DOHH2 (cell line): ENCODE results near the gene ZFAND2B.
"Not testable (repeated sequence)": the region's sequence is repeated elsewhere in the genome, so short reads cannot be mapped to it uniquely, and the experiment has no call there.

Experiments
- H3F3A ChIP-seq: fragments of 200-600 bp; sonication (generic), shearing (Covaris generic); 2 replicates; pipeline ENCODE4 v1.6.0; 2016; ENCODE audit warnings: antibody characterized with exemption, mild to moderate bottlenecking; ENCODE audit not compliant: control insufficient read depth, insufficient read depth
- H3K27ac ChIP-seq: fragments of 200-600 bp; sonication (generic); 2 replicates; pipeline ENCODE4 v1.5.1; 2014; ENCODE audit warnings: low read depth, mild to moderate bottlenecking, low read length, moderate library complexity
- H3K27me3 ChIP-seq: fragments of 200-600 bp; sonication (generic); 2 replicates; pipeline ENCODE4 v1.6.1; 2014; ENCODE audit warnings: mild to moderate bottlenecking, low read length, mixed read lengths; ENCODE audit not compliant: control insufficient read depth
- H3K36me3 ChIP-seq: fragments of 200-600 bp; sonication (generic); 2 replicates; pipeline ENCODE4 v1.6.1; 2014; ENCODE audit warnings: mild to moderate bottlenecking, low read length, moderate library complexity, mixed read lengths; ENCODE audit not compliant: control insufficient read depth
- H3K4me1 ChIP-seq: fragments of 200-600 bp; sonication (generic); 2 replicates; pipeline ENCODE4 v1.6.1; 2014; ENCODE audit warnings: mild to moderate bottlenecking, low read length, mixed read lengths; ENCODE audit not compliant: control insufficient read depth
- H3K4me2 ChIP-seq: fragments of 200-600 bp; sonication (generic); 2 replicates; pipeline ENCODE4 v1.6.0; 2014; ENCODE audit warnings: mild to moderate bottlenecking, low read length, moderate library complexity
- H3K4me3 ChIP-seq: fragments of 200-600 bp; sonication (generic); 2 replicates; pipeline ENCODE4 v1.5.1; 2014; ENCODE audit warnings: mild to moderate bottlenecking, low read length, mixed read lengths
- H3K79me2 ChIP-seq: fragments of 200-600 bp; sonication (generic); 2 replicates; pipeline ENCODE4 v1.6.1; 2014; ENCODE audit warnings: mild to moderate bottlenecking, low read length, mixed read lengths; ENCODE audit not compliant: control insufficient read depth
- H3K9me2 ChIP-seq: fragments of 200-600 bp; sonication (generic); replicated peaks from 2 replicates; pipeline ENCODE4 v1.6.1; 2014; ENCODE audit warnings: mild to moderate bottlenecking, low read length, mixed read lengths; ENCODE audit not compliant: control insufficient read depth
- H3K9me3 ChIP-seq: fragments of 200-600 bp; sonication (generic); 2 replicates; pipeline ENCODE4 v1.6.1; 2014; ENCODE audit warnings: antibody characterized with exemption, low read length, mixed read lengths; ENCODE audit not compliant: control insufficient read depth, insufficient read depth
- H4K20me1 ChIP-seq: fragments of 200-600 bp; sonication (generic); 2 replicates; pipeline ENCODE4 v1.6.0; 2014; ENCODE audit warnings: low read depth, mild to moderate bottlenecking, antibody characterized with exemption, low read length, moderate library complexity; ENCODE audit not compliant: control insufficient read depth, insufficient read depth
- EZH2phosphoT487 ChIP-seq: fragments of 200-600 bp; sonication (generic); IDR thresholded peaks from 2 replicates; pipeline ENCODE4 v1.6.1; 2017; ENCODE audit warnings: borderline replicate concordance, mild to moderate bottlenecking, antibody characterized with exemption, low read length, moderate library complexity, mixed read lengths
- TF ChIP-seq, protein P1 (sequence below): fragments of 200-600 bp; sonication (generic); IDR thresholded peaks from one replicate; pipeline ENCODE4 v1.5.1; 2014; ENCODE audit warnings: antibody characterized with exemption, mild to moderate bottlenecking, low read depth, low read length; ENCODE audit not compliant: poor library complexity, severe bottlenecking

ZFAND2B gene

DNA sequence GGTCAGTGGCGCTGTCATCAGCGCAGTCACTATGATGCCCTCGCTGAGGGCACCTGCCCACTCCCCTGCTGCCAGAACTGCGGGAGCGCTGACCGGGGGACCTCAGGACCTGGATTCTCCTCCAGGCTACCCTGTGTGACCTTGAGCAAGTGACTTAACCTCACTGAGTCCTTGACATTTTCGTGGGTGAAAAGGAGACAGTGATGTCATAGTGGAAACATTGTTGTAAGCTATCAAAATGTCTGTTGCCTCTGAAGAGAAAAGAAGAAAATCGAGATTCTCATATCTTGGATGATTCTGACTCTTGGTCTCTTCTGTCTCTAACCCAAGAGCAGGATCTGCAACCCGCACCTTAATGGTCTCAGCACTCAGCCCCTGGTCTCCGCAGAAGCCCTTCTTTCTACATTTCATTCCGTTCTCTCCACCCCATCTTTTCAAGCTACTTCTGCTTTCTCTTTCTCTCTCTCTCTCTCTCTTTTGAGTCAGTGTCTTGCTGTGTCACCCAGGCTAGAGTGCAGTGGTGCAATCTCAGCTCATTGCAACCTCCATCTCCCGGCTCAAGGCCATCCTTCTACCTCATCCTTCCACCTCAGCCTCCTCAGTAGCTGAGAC is 48.1 kb downstream of the ZFAND2B start:
- H4K20me1 ChIP-seq, result peaks cover 7% of the 10 kb centered on the region; the same call in 1 of the 2 replicates
- peaks cover 48% of the 10 kb centered on the region for H3K4me1 ChIP-seq
- peaks cover 29% of the 10 kb centered on the region for H3K36me3 ChIP-seq
- H3K4me2 ChIP-seq, result peak overlapping the region; percentile 97
- no peaks in the 10 kb centered on the region for H3K9me3 ChIP-seq
- peaks cover 37% of the 10 kb centered on the region for H3K79me2 ChIP-seq
- H3F3A ChIP-seq, result peaks cover 18% of the 10 kb centered on the region
- peaks cover 6% of the 10 kb centered on the region for H3K27me3 ChIP-seq
- H3K4me3 ChIP-seq, result peak overlapping the region; percentile 83
- no peaks in the 10 kb centered on the region for H3K9me2 ChIP-seq
- TF ChIP-seq, protein P1, sequence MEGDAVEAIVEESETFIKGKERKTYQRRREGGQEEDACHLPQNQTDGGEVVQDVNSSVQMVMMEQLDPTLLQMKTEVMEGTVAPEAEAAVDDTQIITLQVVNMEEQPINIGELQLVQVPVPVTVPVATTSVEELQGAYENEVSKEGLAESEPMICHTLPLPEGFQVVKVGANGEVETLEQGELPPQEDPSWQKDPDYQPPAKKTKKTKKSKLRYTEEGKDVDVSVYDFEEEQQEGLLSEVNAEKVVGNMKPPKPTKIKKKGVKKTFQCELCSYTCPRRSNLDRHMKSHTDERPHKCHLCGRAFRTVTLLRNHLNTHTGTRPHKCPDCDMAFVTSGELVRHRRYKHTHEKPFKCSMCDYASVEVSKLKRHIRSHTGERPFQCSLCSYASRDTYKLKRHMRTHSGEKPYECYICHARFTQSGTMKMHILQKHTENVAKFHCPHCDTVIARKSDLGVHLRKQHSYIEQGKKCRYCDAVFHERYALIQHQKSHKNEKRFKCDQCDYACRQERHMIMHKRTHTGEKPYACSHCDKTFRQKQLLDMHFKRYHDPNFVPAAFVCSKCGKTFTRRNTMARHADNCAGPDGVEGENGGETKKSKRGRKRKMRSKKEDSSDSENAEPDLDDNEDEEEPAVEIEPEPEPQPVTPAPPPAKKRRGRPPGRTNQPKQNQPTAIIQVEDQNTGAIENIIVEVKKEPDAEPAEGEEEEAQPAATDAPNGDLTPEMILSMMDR, result no peak
- TF ChIP-seq EZH2phosphoT487, result no peak
- H3K27ac ChIP-seq, result peak overlapping the region; percentile 25; the same call in 1 of the 2 replicates

DNA sequence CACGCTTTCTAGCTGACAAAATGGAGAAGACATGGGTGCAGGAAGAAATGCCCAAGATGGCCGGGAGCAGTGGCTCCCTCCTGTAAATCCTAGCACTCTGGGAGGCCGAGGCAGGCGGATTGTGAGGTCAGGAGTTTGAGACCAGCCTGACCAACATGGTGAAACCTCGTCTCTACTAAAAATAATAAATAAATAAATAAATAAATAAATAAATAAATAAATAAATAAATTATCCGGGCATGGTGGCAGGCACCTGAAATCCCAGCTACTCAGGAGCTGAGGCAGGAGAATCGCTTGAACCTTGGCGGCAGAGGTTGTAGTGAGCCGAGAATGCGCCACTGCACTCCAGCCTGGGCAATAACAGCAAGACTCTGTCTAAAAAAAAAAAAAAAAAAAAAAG is 52.4 kb downstream of the ZFAND2B start:
- H3F3A ChIP-seq, result not testable (repeated sequence)

More for the DNA sequence above, 52.4 kb downstream of the ZFAND2B start:
- H3K27ac ChIP-seq, H3K9me3 ChIP-seq, H3K9me2 ChIP-seq, H3K4me3 ChIP-seq, H3K4me2 ChIP-seq, H4K20me1 ChIP-seq, H3K27me3 ChIP-seq, H3K36me3 ChIP-seq, H3K79me2 ChIP-seq: not testable (repeated sequence)
- H3K4me1 ChIP-seq, result peaks cover 26% of the 10 kb centered on the region
